Hepatocyte (in vitro differentiated cells): ENCODE data around the gene SLC1A3. TPM values are rescaled to one million over a fixed set of nuclear protein-coding genes. Genes with fewer than 3 reads are reported as not detected.
A peak's percentile ranks its signal among the peaks of the same experiment; 100 is the strongest.

Source experiments
- DNase-seq: peaks from one replicate; pipeline ENCODE4 v3.0.0-alpha.2; 2016; ENCODE audit warnings: low spot score
- H2AFZ ChIP-seq: fragments of 200-600 bp; sonication (generic); 2 replicates; pipeline ENCODE4 v1.6.0; 2016; ENCODE audit warnings: antibody characterized with exemption, mild to moderate bottlenecking
- H3K27ac ChIP-seq: fragments of 200-600 bp; sonication (generic); 2 replicates; pipeline ENCODE4 v1.5.1; 2016; ENCODE audit warnings: mild to moderate bottlenecking
- H3K27me3 ChIP-seq: fragments of 200-600 bp; sonication (generic); 2 replicates; pipeline ENCODE4 v1.6.1; 2016
- H3K36me3 ChIP-seq: fragments of 200-600 bp; sonication (generic); replicated peaks from 2 replicates; pipeline ENCODE4 v1.5.1; 2016; ENCODE audit warnings: low read depth; ENCODE audit not compliant: insufficient read depth
- H3K4me1 ChIP-seq: fragments of 200-600 bp; sonication (generic); 2 replicates; pipeline ENCODE4 v1.5.1; 2016; ENCODE audit warnings: mild to moderate bottlenecking, moderate library complexity; ENCODE audit not compliant: insufficient read depth
- H3K4me2 ChIP-seq: fragments of 200-600 bp; sonication (generic); 2 replicates; pipeline ENCODE4 v1.6.0; 2016
- H3K4me3 ChIP-seq: fragments of 200-600 bp; sonication (generic); 2 replicates; pipeline ENCODE4 v1.5.1; 2016; ENCODE audit warnings: mild to moderate bottlenecking
- H3K79me2 ChIP-seq: fragments of 200-600 bp; sonication (generic); 2 replicates; pipeline ENCODE4 v1.6.0; 2017; ENCODE audit warnings: mild to moderate bottlenecking
- H3K9me2 ChIP-seq: fragments of 200-600 bp; sonication (generic); replicated peaks from 2 replicates; pipeline ENCODE4 v1.6.0; 2017; ENCODE audit warnings: mild to moderate bottlenecking; ENCODE audit not compliant: insufficient read depth
- H3K9me3 ChIP-seq: fragments of 200-600 bp; sonication (generic); 2 replicates; pipeline ENCODE4 v1.5.1; 2016; ENCODE audit warnings: low read depth, mild to moderate bottlenecking
- H4K20me1 ChIP-seq: fragments of 200-600 bp; sonication (generic); 2 replicates; pipeline ENCODE4 v1.6.0; 2016; ENCODE audit warnings: mild to moderate bottlenecking; ENCODE audit not compliant: insufficient read depth, poor library complexity, severe bottlenecking
- EZH2 ChIP-seq: fragments of 200-600 bp; sonication (generic); IDR thresholded peaks from 2 replicates; pipeline ENCODE4 v1.6.1; 2016; ENCODE audit warnings: antibody characterized with exemption, mild to moderate bottlenecking, borderline replicate concordance
- EZH2phosphoT487 ChIP-seq: fragments of 200-600 bp; sonication (generic); IDR thresholded peaks from one replicate; pipeline ENCODE4 v1.6.1; 2018; ENCODE audit warnings: antibody characterized with exemption, mild to moderate bottlenecking, low read depth, moderate library complexity; ENCODE audit not compliant: unreplicated experiment, severe bottlenecking
- WGBS: methylation state at CpG from one replicate; pipeline ENCODE4 v1.1.6; 2016; ENCODE audit warnings: low lambda C conversion rate; ENCODE audit errors: missing lambda C conversion rate; 5-methylcytosine and 5-hydroxymethylcytosine counted together
- polyA plus RNA-seq: library from polyadenylated mRNA; unstranded; fragments of >200 nt; fragmentation: Nextera tagmentation; extraction: Ambion mirVana; gene quantifications from 2 replicates; pipeline ENCODE4 v1.2.1, GENCODE V29; 2016
- total RNA-seq: library from RNA; depleted of rRNA; stranded (reverse); fragments of >200 nt; gene quantifications from 2 replicates; pipeline ENCODE4 v1.2.3, GENCODE V29; 2014
- TF ChIP-seq, protein P1 (sequence below): fragments of 200-600 bp; sonication (generic); IDR thresholded peaks from 2 replicates; pipeline ENCODE4 v1.5.1; 2016; ENCODE audit warnings: antibody characterized with exemption, mild to moderate bottlenecking; ENCODE audit not compliant: poor library complexity

The SLC1A3 gene
- total and polyA plus RNA-seq, 2 experiments from 2014 or later, result 32.3 to 42.3 TPM

DNA sequence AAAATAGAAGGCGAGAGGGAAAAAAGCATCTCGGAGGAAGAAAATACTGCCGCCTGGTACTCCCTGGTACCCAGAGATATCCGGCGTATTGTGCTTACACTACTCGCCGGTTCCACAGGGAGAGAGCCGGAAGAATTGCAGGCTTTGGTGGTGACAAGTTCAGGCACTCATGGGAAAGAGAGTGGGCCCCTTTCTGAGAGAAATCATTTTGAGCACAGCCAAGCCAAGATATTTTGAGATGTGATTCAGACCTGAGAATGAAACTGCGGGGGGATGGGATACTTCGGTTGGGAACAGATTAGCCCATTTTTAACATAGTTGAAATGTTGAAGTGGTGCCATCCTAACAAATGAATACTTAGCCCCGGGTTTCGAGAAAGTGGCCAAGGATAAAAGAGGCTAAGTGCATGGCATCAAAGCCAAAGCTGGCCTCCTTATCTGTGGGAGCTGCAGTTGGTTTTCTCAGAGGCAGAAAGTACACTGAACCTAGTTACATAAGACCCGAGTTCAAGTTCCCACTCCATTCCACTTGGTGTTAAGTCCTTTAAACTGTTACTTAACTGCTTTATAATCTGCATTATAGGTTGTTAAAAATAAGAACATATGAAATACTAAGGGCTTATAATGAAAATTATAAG lies 62.7 kb downstream of the SLC1A3 start:
- Histone ChIP-seq H3K36me3 (no peaks in the 10 kb centered on the region), H3K9me2 (no peaks in the 10 kb centered on the region), H3K27ac (peak overlapping the region; percentile 74), H3K4me3 (no peak overlapping the region), H3K9me3 (no peaks in the 10 kb centered on the region), H4K20me1 (no peaks in the 10 kb centered on the region), H3K27me3 (no peaks in the 10 kb centered on the region), H3K4me2 (no peak overlapping the region), H3K79me2 (no peaks in the 10 kb centered on the region), H2AFZ (no peak overlapping the region), H3K4me1 (peaks cover 18% of the 10 kb centered on the region)
- no peak for DNase-seq
- WGBS, result 89% methylated on average over 13 of the region's 13 CpGs
- TF ChIP-seq, protein P1, sequence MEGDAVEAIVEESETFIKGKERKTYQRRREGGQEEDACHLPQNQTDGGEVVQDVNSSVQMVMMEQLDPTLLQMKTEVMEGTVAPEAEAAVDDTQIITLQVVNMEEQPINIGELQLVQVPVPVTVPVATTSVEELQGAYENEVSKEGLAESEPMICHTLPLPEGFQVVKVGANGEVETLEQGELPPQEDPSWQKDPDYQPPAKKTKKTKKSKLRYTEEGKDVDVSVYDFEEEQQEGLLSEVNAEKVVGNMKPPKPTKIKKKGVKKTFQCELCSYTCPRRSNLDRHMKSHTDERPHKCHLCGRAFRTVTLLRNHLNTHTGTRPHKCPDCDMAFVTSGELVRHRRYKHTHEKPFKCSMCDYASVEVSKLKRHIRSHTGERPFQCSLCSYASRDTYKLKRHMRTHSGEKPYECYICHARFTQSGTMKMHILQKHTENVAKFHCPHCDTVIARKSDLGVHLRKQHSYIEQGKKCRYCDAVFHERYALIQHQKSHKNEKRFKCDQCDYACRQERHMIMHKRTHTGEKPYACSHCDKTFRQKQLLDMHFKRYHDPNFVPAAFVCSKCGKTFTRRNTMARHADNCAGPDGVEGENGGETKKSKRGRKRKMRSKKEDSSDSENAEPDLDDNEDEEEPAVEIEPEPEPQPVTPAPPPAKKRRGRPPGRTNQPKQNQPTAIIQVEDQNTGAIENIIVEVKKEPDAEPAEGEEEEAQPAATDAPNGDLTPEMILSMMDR, result no peak
- no peak for TF ChIP-seq EZH2
- TF ChIP-seq EZH2phosphoT487, result no peak

DNA sequence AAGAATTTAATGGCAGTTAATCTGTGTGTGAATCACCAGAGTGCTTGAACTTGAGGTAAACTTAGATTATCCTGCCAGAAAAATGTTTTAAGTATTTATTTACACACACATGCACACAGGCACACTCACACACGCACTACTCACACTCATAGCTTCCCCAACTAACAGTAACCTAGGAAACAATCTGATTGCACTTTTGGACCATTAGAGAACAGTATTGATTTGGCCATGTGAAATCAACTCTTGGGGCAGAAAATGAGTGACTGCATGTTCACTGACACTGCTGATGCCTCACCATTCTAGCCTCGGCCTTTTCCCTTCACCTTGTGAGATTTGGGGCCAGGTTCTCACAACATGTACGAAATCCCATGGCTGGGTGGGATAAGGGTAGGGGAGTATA lies 64.1 kb downstream of the SLC1A3 start:
- WGBS, result 77% methylated on average over 3 of the region's 3 CpGs
- H3K27me3 ChIP-seq, result no peaks in the 10 kb centered on the region

DNA sequence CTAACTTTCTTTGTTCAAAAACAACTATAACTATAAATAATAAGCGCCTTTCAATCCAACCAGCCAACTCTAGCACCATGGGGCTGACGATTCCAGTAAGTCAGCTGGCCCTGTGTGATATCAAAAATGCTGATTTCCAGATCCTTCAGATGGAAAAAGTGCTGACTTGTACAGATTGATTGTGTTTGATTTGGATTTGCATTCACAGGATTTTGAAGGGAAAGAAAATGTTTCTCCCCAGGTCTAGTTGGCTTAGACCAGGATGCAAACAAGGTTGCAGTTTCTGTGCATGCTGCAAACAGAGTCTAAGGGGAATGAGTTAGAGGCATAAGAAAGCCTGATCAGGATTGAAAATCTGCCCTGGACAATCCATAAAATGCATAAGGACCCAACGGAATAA lies 68.9 kb downstream of the SLC1A3 start:
- H3K36me3 ChIP-seq, result no peaks in the 10 kb centered on the region
- TF ChIP-seq EZH2 (no peak), EZH2phosphoT487 (no peak)
- TF ChIP-seq, protein P1, result no peak
- no peaks in the 10 kb centered on the region for H3K9me2 ChIP-seq
- 91% methylated on average over 3 of the region's 3 CpGs for WGBS
- H3K27me3 ChIP-seq, result no peaks in the 10 kb centered on the region
- DNase-seq, result no peak
- H3K27ac ChIP-seq, result no peak overlapping the region
- H3K4me3 ChIP-seq, result no peak overlapping the region
- H4K20me1 ChIP-seq, result no peaks in the 10 kb centered on the region
- H3K4me1 ChIP-seq, result no peaks in the 10 kb centered on the region
- H3K4me2 ChIP-seq, result no peak overlapping the region
- no peaks in the 10 kb centered on the region for H3K9me3 ChIP-seq
- no peaks in the 10 kb centered on the region for H3K79me2 ChIP-seq
- H2AFZ ChIP-seq, result no peak overlapping the region

More for the DNA sequence above, 64.1 kb downstream of the SLC1A3 start:
- Histone ChIP-seq H3K9me3 (no peaks in the 10 kb centered on the region), H3K9me2 (no peaks in the 10 kb centered on the region), H3K4me3 (no peak overlapping the region), H3K79me2 (no peaks in the 10 kb centered on the region), H4K20me1 (no peaks in the 10 kb centered on the region), H3K27ac (no peak overlapping the region), H3K4me1 (peaks cover 18% of the 10 kb centered on the region), H3K36me3 (no peaks in the 10 kb centered on the region), H2AFZ (no peak overlapping the region), H3K4me2 (no peak overlapping the region)
- DNase-seq, result no peak
- no peak for TF ChIP-seq EZH2phosphoT487
- TF ChIP-seq EZH2, result no peak
- TF ChIP-seq, protein P1, result no peak
